Suppressor macrophage treated with lipopolysaccharide for 4 hours (primary cell): Measurements from ENCODE around the gene SPTBN4.
A peak's percentile ranks its signal among the peaks of the same experiment; 100 is the strongest.
"Not testable (repeated sequence)": the region's sequence is repeated elsewhere in the genome, so short reads cannot be mapped to it uniquely, and the experiment has no call there.

Source experiments
- DNase-seq: peaks from one replicate; pipeline ENCODE4 v3.0.0-alpha.2; 2020

Gene SPTBN4

GRCh38 chr19:40590464-40591265, 123.9 kb downstream of the SPTBN4 start:
- no peak for DNase-seq

DNA sequence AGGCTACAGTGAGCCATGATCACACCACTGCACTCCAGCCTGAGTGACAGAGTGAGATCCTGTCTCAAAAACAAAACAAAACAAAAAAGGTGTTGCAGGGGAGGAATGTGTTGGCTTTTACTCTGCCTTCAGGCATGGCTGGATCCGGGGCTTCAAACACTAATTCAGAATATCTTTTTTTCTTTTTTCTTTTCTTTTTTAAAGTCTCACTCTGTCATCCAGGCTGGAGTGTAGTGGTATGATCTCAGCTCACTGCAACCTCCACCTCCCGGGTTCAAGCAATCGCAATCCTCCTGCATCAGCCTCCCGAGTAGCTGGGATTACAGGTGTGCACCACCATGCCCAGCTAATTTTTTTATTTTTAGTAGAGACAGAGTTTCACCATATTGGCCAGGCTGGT, 124.9 kb downstream of the SPTBN4 start:
- DNase-seq = not testable (repeated sequence)

DNA sequence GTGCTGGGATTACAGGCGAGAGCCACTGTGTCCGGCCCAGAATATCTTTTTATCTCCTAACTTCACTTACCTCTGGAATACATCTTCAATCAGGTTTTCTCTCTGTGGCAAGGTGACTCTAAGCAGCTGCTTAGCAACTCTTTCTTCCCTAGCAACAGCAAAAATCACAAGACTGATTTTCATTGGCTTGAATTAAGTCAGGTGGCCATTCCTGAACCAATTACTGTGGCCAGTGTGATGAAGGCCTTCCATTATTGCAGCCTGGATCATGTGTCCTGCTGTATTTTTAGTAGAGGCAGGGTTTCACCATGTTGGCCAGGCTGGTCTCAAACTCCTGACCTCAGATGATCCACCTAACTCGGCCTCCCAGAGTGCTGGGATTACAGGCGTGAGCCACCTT, 125.4 kb downstream of the SPTBN4 start:
- DNase-seq = no peak

DNA sequence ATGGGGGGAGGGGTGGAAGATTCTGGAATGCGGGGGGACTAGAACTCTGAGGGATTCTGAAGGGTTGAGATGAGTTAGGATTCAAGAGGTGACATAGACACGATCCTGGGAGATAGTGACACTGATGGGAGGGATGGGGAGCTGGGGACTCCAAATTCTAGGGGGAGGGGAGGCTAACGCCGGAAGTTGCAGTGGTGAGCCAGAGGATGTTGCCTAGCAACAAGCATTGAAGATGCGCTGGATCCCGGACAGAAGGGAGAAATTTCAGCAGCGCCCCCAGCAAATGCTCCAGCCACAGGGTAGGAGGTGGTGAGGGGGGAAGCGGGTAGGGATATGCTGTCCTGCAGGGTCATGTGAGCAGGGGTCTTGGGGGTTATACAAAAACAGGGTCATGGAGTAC, 127.5 kb downstream of the SPTBN4 start:
- DNase-seq = no peak

DNA sequence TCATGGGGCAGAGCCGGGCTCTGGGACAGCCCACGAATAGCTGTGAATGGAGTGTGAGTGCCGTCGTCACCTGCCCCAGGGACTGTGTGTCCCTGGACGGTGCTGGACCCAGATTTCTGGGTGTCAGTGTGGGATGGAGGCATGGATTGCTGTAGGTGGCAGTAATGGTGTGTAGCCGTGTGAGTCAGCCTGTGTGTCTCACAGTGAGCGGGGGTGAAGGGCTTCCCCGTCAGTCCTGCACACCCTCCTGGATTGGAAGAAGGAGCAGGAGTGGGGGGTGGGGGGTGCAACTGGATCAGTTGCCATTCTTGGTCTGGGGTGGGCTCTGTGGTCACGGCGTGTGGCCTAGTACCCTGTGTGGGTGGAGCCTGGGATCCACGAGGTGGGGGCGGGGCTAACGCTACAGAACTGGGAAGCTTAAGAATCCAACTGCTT, 127.9 kb downstream of the SPTBN4 start:
- DNase-seq = no peak

GRCh38 chr19:40596608-40597328, 130.0 kb downstream of the SPTBN4 start:
- DNase-seq = peak; percentile 68

DNA sequence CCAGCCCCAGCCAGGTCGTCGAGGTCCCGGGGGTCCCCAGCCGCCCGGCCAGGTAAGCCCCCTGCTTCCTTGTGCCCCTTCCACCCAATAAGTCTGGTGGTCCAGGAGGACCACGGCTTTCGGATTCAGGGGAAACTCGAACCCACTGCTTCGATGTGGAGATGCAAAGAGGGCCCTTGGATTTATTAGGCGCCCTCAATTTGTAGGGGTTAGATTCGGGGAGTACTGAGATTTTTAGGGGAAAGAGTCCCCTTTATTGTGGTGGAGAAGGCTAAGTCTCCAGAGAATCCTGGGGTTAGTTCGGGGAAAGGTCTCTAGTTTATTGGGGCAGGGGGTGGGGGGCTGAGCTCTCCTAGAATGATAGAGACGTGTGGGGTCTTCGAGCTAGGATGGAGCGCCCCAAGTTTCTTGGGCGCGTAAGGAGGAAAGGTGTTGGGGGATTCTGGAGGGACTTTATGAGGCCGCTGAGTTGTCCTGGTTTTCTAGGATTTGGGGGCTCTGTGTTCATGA, 130.6 kb downstream of the SPTBN4 start:
- DNase-seq = no peak

- DNase-seq = peak; percentile 90
Measured at GRCh38 chr19:40598121-40598917, 131.5 kb downstream of the SPTBN4 start.

DNA sequence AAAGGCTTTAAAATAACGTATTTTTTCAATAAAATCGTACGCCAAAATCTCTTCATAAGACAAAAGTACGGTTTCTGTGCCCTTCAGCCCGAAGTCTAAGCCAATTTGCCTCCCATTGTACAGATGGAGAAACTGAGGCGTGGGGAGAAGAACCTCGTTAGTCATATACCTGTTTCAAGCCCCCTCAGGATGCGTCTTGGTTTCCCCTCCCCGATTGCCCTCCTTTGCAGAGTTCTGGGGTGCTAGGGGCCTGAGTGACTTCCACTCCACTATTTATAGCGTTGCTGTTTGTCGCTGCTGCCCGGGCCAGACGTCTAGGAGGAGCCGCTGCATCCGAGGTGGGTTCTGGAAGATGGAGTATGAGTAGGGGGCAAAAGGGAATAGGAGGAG, 132.1 kb downstream of the SPTBN4 start:
- no peak for DNase-seq

DNA sequence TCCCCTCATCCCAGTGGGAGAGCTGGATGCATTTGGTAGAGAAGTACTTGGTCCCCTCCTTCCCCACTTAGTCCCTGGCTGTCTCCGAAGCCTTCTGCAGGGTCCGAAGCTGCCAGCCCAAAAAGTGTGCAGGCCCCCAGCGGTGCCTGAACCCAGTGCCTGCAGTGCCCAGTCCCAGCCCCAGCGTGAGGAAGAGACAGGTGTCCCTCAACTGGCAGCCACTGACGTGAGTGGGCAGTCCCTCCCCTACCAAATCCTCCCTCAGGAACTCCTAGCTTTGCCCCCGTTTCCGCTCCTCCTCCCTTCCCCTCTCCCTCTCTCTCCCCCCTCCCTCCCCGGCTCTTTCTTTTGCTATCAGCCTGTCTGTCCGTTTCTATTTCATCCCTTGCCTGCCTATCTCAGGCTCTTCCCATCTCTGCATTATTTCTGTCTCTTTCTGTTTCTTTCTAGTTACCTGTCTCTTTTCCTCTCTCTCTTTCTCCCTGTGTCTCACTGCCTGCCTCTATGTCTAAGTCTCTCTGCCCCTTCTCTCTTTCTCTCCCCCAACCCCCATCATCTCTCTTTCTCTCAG, 132.6 kb downstream of the SPTBN4 start:
- no peak for DNase-seq

DNA sequence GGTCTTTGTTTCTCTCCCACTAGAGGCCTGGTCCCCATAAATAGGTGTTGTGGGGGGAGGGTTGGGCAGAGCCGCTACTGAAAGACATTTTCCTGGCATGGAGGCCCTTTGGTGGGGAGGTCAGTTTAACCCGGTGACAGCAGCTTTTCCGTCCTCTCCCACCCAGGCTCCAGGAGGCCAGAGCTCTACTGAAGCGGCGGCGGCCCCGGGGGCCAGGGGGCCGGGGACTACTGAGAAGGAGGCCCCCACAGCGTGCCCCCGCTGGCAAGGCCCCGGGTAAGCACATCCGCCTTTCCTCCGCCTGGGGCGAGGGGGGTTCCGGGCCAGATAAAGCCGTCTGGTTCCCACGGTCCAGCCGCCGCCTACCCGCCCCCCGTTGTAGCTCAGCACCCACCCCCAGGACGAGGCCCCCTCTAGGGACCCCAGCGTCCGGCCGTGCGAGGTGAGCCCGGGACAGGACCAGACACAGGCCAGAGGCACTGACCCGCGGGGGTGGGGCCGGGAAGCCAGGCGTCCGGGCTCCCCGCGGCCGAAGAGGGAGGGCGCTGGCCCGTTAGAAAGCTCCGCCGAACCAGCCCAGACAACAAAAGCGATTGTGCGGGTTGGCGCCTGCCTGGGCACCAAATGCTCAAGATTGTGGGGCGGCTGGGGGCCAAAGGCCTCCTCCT, 133.2 kb downstream of the SPTBN4 start:
- no peak for DNase-seq

DNA sequence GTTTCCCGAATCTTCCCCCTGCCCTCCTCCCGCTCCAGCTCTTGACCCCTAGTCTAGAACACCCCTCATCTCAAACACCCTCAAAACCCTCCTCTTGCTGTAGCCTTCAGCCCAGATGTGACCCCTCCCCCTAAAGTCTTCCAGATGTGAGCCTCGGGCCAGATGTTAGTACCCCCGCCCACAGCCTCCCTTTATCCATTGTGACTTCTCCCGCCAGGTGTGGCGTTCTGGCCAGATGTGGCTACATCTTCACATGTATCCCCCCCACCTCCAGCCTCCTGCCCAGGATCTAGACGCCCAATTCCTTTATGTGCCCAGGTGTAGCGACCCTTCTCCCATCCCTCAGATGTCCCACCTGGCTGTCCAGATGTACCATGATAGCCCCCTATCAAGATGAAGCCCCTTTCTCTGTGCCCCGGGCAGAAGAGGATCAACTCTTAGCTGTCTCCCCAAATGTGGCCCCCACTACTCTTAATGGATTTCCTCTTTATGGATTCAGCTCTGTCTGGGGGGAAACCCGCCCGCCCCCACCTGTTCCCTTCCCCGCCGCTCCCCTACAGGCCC, 133.9 kb downstream of the SPTBN4 start:
- no peak for DNase-seq

GRCh38 chr19:40601134-40601974, 134.6 kb downstream of the SPTBN4 start, which contains the start of gene LTBP4:
Gene LTBP4 (plus strand): TSS chr19:40601369. CDS start chr19:40601388, 19 bp downstream.
- DNase-seq = no peak

DNA sequence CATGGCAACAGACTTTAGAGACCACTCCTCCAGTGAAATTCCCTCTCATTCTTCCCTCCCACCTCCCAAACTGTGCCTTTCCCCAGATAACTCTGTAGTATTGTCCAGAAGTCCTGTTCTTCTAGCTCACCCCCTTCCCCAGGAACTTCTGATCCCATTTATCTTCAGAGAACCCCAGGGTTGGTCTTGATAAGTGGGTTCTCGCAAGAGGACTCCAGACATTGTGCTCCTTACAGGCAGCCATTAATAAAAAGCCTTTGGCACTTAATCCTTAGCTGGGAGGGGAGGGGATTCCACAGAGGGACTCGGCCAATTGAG, 136.2 kb downstream of the SPTBN4 start:
- DNase-seq = no peak

DNA sequence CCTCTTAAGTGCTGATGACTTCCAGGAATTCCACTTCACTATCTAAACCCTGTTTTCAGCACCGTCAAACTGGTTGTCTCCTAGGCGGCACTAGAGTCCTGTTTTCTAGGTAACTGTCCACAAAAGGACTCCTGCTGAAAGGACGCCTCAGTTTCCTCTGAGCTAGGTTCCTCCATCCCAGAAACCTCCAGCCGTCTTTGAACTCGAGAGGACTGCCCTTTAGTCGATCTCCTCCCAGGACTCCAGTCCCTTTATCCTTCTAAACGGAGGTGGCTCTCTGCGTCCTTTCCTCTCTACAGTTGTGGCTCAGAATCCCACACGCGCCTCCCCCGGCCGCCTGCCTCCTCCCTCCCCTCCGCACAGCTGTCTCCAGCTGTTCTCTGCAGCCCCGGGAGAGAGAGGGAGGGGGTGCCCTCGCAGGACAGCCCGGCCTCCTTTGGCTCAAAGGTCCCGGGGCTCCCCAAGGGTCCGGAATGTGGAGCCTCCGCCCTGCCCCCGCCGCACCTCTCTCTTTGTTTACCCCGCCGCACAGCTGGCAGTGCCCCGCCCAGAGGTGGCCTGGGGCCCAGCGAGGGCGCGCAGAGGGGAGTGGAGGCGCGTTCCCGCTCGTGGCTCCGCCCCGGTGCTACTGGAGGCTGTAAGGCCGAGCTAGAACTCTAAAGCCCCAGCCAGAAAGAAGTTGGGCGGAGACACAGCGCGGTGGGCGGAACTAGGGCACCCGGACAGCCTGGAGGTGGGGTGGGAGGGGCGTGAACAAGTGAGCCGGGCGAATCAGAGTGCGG, 136.8 kb downstream of the SPTBN4 start:
- DNase-seq = peak; percentile 94

GRCh38 chr19:40604171-40604646, 137.4 kb downstream of the SPTBN4 start:
- DNase-seq = no peak

- DNase-seq = no peak
Measured at GRCh38 chr19:40604647-40605215, 137.9 kb downstream of the SPTBN4 start.

DNA sequence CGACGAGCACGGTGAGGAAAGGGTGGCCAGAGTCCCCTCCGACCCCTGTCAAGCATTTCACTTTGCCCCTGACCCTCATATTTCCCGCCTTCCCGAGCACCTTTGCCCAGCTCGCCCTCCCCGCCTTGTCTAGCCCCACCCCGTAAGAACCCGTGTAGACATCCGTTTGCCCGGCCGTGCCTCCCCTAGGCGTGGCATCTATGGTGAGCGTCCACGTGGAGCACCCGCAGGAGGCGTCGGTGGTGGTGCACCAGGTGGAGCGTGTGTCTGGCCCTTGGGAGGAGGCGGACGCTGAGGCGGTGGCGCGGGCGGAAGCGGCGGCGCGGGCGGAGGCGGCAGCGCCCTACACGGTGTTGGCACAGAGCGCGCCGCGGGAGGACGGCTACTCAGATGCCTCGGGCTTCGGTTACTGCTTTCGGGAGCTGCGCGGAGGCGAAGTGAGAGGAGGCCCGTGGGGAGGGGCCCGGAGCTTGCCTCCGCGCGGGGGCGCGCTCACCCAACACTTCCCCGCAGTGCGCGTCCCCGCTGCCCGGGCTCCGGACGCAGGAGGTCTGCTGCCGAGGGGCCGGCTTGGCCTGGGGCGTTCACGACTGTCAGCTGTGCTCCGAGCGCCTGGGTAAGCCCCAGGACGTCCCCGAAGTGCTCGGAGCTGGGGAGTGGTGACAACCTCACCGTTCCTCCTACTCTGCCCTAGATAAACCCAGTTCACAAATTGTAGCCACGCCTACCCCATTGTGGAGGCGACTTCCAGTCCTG, 138.6 kb downstream of the SPTBN4 start:
- DNase-seq = peak; percentile 67
